Lung (tissue), 12 donors: ENCODE data around the gene VEPH1. TPM values are rescaled to one million over a fixed set of nuclear protein-coding genes. Genes with fewer than 3 reads are reported as not detected.

Experiments
- ATAC-seq: fragments of 200-7000 bp; cut with Tn5 transposase; one replicate; pipeline ENCODE4 v1.9.1; 2020; ENCODE audit warnings: moderate number of reproducible peaks; ENCODE audit not compliant: insufficient read depth, low FRiP score
- DNase-seq, 3 donors: peaks; one replicate each; pipeline ENCODE4 v3.0.0-alpha.2; 2013 to 2017
- H3K27ac ChIP-seq, 2 donors: one replicate each; pipeline ENCODE4 v1.5.1; 2013; ENCODE audit warnings: mild to moderate bottlenecking in 2 of 2, moderate library complexity in 2 of 2, control low read depth in 1 of 2, inconsistent platforms in 1 of 2, low read depth in 1 of 2, low read length in 1 of 2
- H3K27me3 ChIP-seq, 3 donors: one replicate each; pipeline ENCODE4 v1.5.1; 2013; ENCODE audit warnings: low read length in 2 of 3; ENCODE audit not compliant: control insufficient read depth in 3 of 3, insufficient read depth in 3 of 3
- H3K36me3 ChIP-seq, 4 donors: one replicate each; pipeline ENCODE4 v1.5.1; 2013; ENCODE audit warnings: low read length in 4 of 4, mild to moderate bottlenecking in 1 of 4, moderate library complexity in 1 of 4; ENCODE audit not compliant: control insufficient read depth in 4 of 4, insufficient read depth in 4 of 4
- H3K4me1 ChIP-seq, 5 donors: one replicate each; pipeline ENCODE4 v1.5.1; 2013; ENCODE audit warnings: low read length in 5 of 5, mild to moderate bottlenecking in 2 of 5, moderate library complexity in 1 of 5; ENCODE audit not compliant: control insufficient read depth in 5 of 5, insufficient read depth in 5 of 5
- H3K4me3 ChIP-seq: one replicate; pipeline ENCODE4 v1.5.1; 2013; ENCODE audit warnings: mild to moderate bottlenecking, control low read depth, moderate library complexity
- H3K9ac ChIP-seq, 2 donors: one replicate each; pipeline ENCODE4 v1.5.1; 2013; ENCODE audit warnings: low read length in 2 of 2, control low read depth in 1 of 2; ENCODE audit not compliant: insufficient read depth in 1 of 2
- H3K9me3 ChIP-seq, 4 donors: one replicate each; pipeline ENCODE4 v1.5.1; 2013; ENCODE audit warnings: low read length in 3 of 4, mild to moderate bottlenecking in 1 of 4, moderate library complexity in 1 of 4; ENCODE audit not compliant: control insufficient read depth in 4 of 4, insufficient read depth in 3 of 4
- CTCF ChIP-seq: IDR thresholded peaks from 2 replicates; pipeline ENCODE4 v1.5.1; 2012; ENCODE audit warnings: mild to moderate bottlenecking; ENCODE audit errors: control extremely low read depth, extremely low read depth
- WGBS, 2 donors: extraction: QIAGEN DNeasy Blood & Tissue Kit; methylation state at CpG; one replicate each; pipeline ENCODE4 v1.1.7; 2013; 5-methylcytosine and 5-hydroxymethylcytosine counted together
- polyA plus RNA-seq, 2 donors: library from polyadenylated mRNA; stranded (reverse); fragments of 200-250 nt; gene quantifications; one replicate each; pipeline ENCODE4 v1.2.1, GENCODE V29; 2013
- total RNA-seq, 2 donors: library from RNA; depleted of rRNA in 1 of 2; stranded (reverse); fragments of >200 nt in 1 of 2; gene quantifications; one replicate each; pipeline ENCODE4 v1.2.1, GENCODE V29; 2014 to 2021
- donor health status: control.
- donor health status: control.
- donor health status: Bipolar disorder and iron deficiency.
- donor health status: healthy.
- donor health status: DM: yes; HTN: yes; CAD: no.

The VEPH1 gene
- total and polyA plus RNA-seq, 4 donors, result 14.6 to 237 (median 65.5) TPM

GRCh38 chr3:157418104-157418503 is 85.1 kb downstream of the VEPH1 start:
- Histone ChIP-seq H3K4me1 (no peaks in the 10 kb centered on the region), H3K27me3 (no peaks in the 10 kb centered on the region), H3K4me3 (no peak overlapping the region), H3K27ac (no peak overlapping the region), H3K9me3 (no peaks in the 10 kb centered on the region), H3K36me3 (peaks cover 0 to 1% (median 0%) of the 10 kb centered on the region in 4 donors), H3K9ac (no peak overlapping the region)
- TF ChIP-seq CTCF, result no peak
- no peak for ATAC-seq
- DNase-seq, result no peak
- WGBS, 2 donors, result 71 to 85% methylated on average over 2 of the region's 2 CpGs

- ATAC-seq, result no peak
- no peak for DNase-seq
- TF ChIP-seq CTCF, result no peak
Measured at GRCh38 chr3:157417247-157417646, 86.0 kb downstream of the VEPH1 start.

GRCh38 chr3:157416347-157417087 is 86.7 kb downstream of the VEPH1 start:
- H3K9me3 ChIP-seq, result peaks cover 0 to 2% (median 0%) of the 10 kb centered on the region in 4 donors
- no peak for ATAC-seq
- WGBS, 2 donors, result 63 to 74% methylated on average over 3 of the region's 3 CpGs
- no peak overlapping the region for H3K4me3 ChIP-seq
- DNase-seq, result no peak
- no peaks in the 10 kb centered on the region for H3K36me3 ChIP-seq
- H3K9ac ChIP-seq, result no peak overlapping the region
- no peaks in the 10 kb centered on the region for H3K27me3 ChIP-seq
- H3K4me1 ChIP-seq, result no peaks in the 10 kb centered on the region
- TF ChIP-seq CTCF, result no peak
- H3K27ac ChIP-seq, result no peak overlapping the region

More at GRCh38 chr3:157417247-157417646, 86.0 kb downstream of the VEPH1 start:
- no peaks in the 10 kb centered on the region for H3K4me1 ChIP-seq
- no peaks in the 10 kb centered on the region for H3K27me3 ChIP-seq
- H3K27ac ChIP-seq, result no peak overlapping the region
- H3K9me3 ChIP-seq, result no peaks in the 10 kb centered on the region
- WGBS, 2 donors, result 75 to 90% methylated on average over 2 of the region's 2 CpGs
- H3K9ac ChIP-seq, result no peak overlapping the region
- no peak overlapping the region for H3K4me3 ChIP-seq
- H3K36me3 ChIP-seq, result peaks cover 0 to 1% (median 0%) of the 10 kb centered on the region in 4 donors

GRCh38 chr3:157414861-157415260 is 88.4 kb downstream of the VEPH1 start:
- no peak overlapping the region for H3K9ac ChIP-seq
- TF ChIP-seq CTCF, result no peak
- H3K36me3 ChIP-seq, result no peaks in the 10 kb centered on the region
- DNase-seq (no peak), ATAC-seq (no peak)
- no peaks in the 10 kb centered on the region for H3K4me1 ChIP-seq
- H3K27ac ChIP-seq, result no peak overlapping the region
- no peak overlapping the region for H3K4me3 ChIP-seq
- H3K27me3 ChIP-seq, result no peaks in the 10 kb centered on the region
- H3K9me3 ChIP-seq, result peaks cover 0 to 2% (median 0%) of the 10 kb centered on the region in 4 donors
